Transverse colon (tissue), 4 donors: ENCODE results near the gene SFXN5. TPM values are rescaled to one million over a fixed set of nuclear protein-coding genes. Genes with fewer than 3 reads are reported as not detected.

Experiments
- DNase-seq: peaks from one replicate; pipeline ENCODE4 v3.0.0-alpha.2; 2019
- H3K27ac ChIP-seq, 4 donors: fragments of 200-600 bp; sonication (generic); 2 replicates each; pipeline ENCODE4 v1.5.1; 2016 to 2018; ENCODE audit warnings: inconsistent platforms in 4 of 4
- H3K27me3 ChIP-seq: fragments of 200-600 bp; sonication (generic); 2 replicates; pipeline ENCODE4 v1.5.1; 2017; ENCODE audit warnings: inconsistent platforms
- H3K36me3 ChIP-seq, 4 donors: fragments of 200-600 bp; sonication (generic); 2 replicates each; pipeline ENCODE4 v1.5.1; 2017 to 2019; ENCODE audit warnings: inconsistent platforms in 4 of 4
- H3K4me1 ChIP-seq, 4 donors: fragments of 200-600 bp; sonication (generic); 2 replicates each; pipeline ENCODE4 v1.5.1; 2017 to 2020; ENCODE audit warnings: inconsistent platforms in 4 of 4
- H3K4me3 ChIP-seq, 4 donors: fragments of 200-600 bp; sonication (generic); 1 replicate in 1 of 4; 2 replicates in 3 of 4; pipeline versions ENCODE4 v1.5.1 to v1.6.1; 2017 to 2019; ENCODE audit warnings: inconsistent platforms in 4 of 4
- H3K9me3 ChIP-seq, 2 donors: fragments of 200-600 bp; sonication (generic); 2 replicates each; pipeline ENCODE4 v1.5.1; 2017 to 2019; ENCODE audit warnings: inconsistent platforms in 2 of 2
- CTCF ChIP-seq, 5 experiments: fragments of 200-600 bp in 3 of 5; fragments of 450-650 bp in 2 of 5; sonication (generic) in 3 of 5; IDR thresholded peaks; 1 replicate in 2 of 5; 2 replicates in 3 of 5; pipeline ENCODE4 v1.5.1; 2016 to 2017; ENCODE audit warnings: antibody characterized with exemption in 5 of 5, inconsistent platforms in 3 of 5, mild to moderate bottlenecking in 2 of 5, moderate library complexity in 1 of 5
- EP300 ChIP-seq: sonication (generic); formaldehyde crosslinking; IDR thresholded peaks from one replicate; pipeline ENCODE4 v1.6.1; 2017; ENCODE audit warnings: antibody characterized with exemption, low read depth
- POLR2A ChIP-seq: fragments of 450-650 bp; IDR thresholded peaks from one replicate; pipeline ENCODE4 v1.6.1; 2016; ENCODE audit warnings: antibody characterized with exemption, mild to moderate bottlenecking, moderate library complexity
- POLR2AphosphoS5 ChIP-seq, 3 donors: sonication (generic); formaldehyde crosslinking; IDR thresholded peaks; one replicate each; pipeline ENCODE4 v1.6.1; 2016; ENCODE audit warnings: antibody characterized with exemption in 3 of 3
- WGBS, 2 donors: methylation state at CpG; one replicate each; pipeline ENCODE4 v1.1.5; 2018; ENCODE audit warnings: low coverage in 1 of 2; 5-methylcytosine and 5-hydroxymethylcytosine counted together
- in situ Hi-C, 4 donors: fragments of 200-750 bp; cut with MboI; loops; one replicate each; pipeline versions ENCODE4 v1.15.0 to v1.15.1; 2017; ENCODE audit warnings: low sequenced_read_pairs in 3 of 4, low pct_ligation_motif_present in 1 of 4, low pct_unique_long_range_greater_than_20kb in 1 of 4
- intact Hi-C: fragments of 100-400 bp; cut with DNase I; formaldehyde crosslinking; loops from one replicate; pipeline ENCODE4 v1.15.1; 2023; ENCODE audit warnings: low total_unique reads
- total RNA-seq, 4 donors: library from RNA; depleted of rRNA; stranded (reverse); fragments of >200 nt; gene quantifications; one replicate each; pipeline ENCODE4 v1.1.0, GENCODE V29; 2016

SFXN5 gene
- total RNA-seq, 4 donors from 2014 or later: 12.3 to 98.4 (median 42.7) TPM

GRCh38 chr2:72940786-72941185 is 130.7 kb downstream of the SFXN5 start:
- DNase-seq: no peak
- intact Hi-C loops (no loop called here), in situ Hi-C loops (no loop called here)
- TF ChIP-seq CTCF (IDR thresholded peaks at IDR 0.05): no peak
- TF ChIP-seq EP300: no peak
- no peak for TF ChIP-seq POLR2AphosphoS5 (IDR thresholded peaks at IDR 0.05)
- no peak for TF ChIP-seq POLR2A
- no peaks in the 10 kb centered on the region for H3K36me3 ChIP-seq
- no peak overlapping the region for H3K4me3 ChIP-seq
- H3K4me1 ChIP-seq: no peaks in the 10 kb centered on the region
- WGBS, 2 donors: 81 to 100% methylated on average over 1 to 6 of the region's 6 CpGs
- H3K9me3 ChIP-seq: no peaks in the 10 kb centered on the region
- H3K27me3 ChIP-seq: no peaks in the 10 kb centered on the region
- no peak overlapping the region for H3K27ac ChIP-seq

- Histone ChIP-seq H3K36me3 (no peaks in the 10 kb centered on the region), H3K27ac (no peak overlapping the region), H3K9me3 (no peaks in the 10 kb centered on the region), H3K4me3 (no peak overlapping the region), H3K4me1 (no peaks in the 10 kb centered on the region), H3K27me3 (no peaks in the 10 kb centered on the region)
- in situ Hi-C loops: no loop called here
- no peak for DNase-seq
- no peak for TF ChIP-seq POLR2A
- TF ChIP-seq CTCF (IDR thresholded peaks at IDR 0.05): no peak
- intact Hi-C loops: no loop called here
- WGBS, 2 donors: 86 to 100% methylated on average over 1 to 6 of the region's 6 CpGs
Measured at GRCh38 chr2:72940361-72940760, 131.2 kb downstream of the SFXN5 start.

GRCh38 chr2:72938455-72938854 is 133.1 kb downstream of the SFXN5 start:
- H3K27me3 ChIP-seq: no peaks in the 10 kb centered on the region
- TF ChIP-seq POLR2AphosphoS5 (IDR thresholded peaks at IDR 0.05) (no peak), EP300 (no peak), CTCF (IDR thresholded peaks at IDR 0.05) (no peak), POLR2A (no peak)
- H3K4me1 ChIP-seq: peaks cover 0 to 6% (median 3%) of the 10 kb centered on the region in 4 donors
- H3K4me3 ChIP-seq: no peak overlapping the region
- intact Hi-C loops: no loop called here
- 50 to 90% methylated on average over 2 to 5 of the region's 5 CpGs for WGBS, 2 donors
- DNase-seq: no peak
- H3K9me3 ChIP-seq: no peaks in the 10 kb centered on the region
- in situ Hi-C loops: no loop called here
- no peak overlapping the region for H3K27ac ChIP-seq
- no peaks in the 10 kb centered on the region for H3K36me3 ChIP-seq

GRCh38 chr2:72937356-72937669 is 134.2 kb downstream of the SFXN5 start:
- no peak for DNase-seq
- WGBS, 2 donors: 70% methylated on average over 15 of the region's 15 CpGs; no CpG with 5 or more reads in 1 of the 2 donors
- no peak overlapping the region for H3K4me3 ChIP-seq
- no peak overlapping the region for H3K27ac ChIP-seq
- in situ Hi-C loops: no loop called here
- H3K36me3 ChIP-seq: no peaks in the 10 kb centered on the region
- H3K27me3 ChIP-seq: no peaks in the 10 kb centered on the region
- no peaks in the 10 kb centered on the region for H3K9me3 ChIP-seq
- TF ChIP-seq EP300 (no peak), POLR2AphosphoS5 (IDR thresholded peaks at IDR 0.05) (no peak), POLR2A (no peak), CTCF (IDR thresholded peaks at IDR 0.05) (no peak)
- H3K4me1 ChIP-seq: peaks cover 0 to 7% (median 3%) of the 10 kb centered on the region in 4 donors
- intact Hi-C loops: no loop called here
